Measurements from ENCODE around the gene SH3BP5L. TPM values are rescaled to one million over a fixed set of nuclear protein-coding genes. Genes with fewer than 3 reads are reported as not detected.

The SH3BP5L gene
- total and polyA plus RNA-seq, 2 of the 4 experiments (the other 2 are of a cell fraction), result 23.3 to 35.9 TPM

DNA sequence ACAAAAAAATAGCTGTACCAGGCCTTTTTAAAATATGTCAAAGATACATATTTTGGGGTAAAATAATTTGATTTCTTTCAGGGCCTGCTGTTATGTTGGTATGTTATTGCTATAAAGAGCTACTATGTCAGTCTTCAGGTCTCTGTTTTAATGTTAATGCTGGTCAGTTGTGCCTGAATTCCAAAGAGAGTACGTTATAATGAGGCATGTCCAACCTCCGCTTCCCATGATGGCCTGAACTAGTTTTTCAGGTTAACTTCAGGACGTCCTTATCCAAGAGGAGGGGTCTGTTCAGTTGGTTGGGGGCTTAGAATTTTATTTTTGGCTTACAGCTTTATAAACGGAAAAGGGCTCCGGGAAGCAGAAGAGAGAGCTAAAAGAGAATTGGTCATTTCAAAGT is 35.3 kb downstream of the SH3BP5L start:
- H2BK15ac ChIP-seq (ENCODE audit: low read depth, low read length), result no peak overlapping the region
- in situ Hi-C loops (cut with MboI; ENCODE audit: low sequenced_read_pairs) (no loop called here), intact Hi-C loops (cut with micrococcal nuclease) (no loop called here), dilution Hi-C loops (cut with HindIII; ENCODE audit: low sequenced_read_pairs, unreplicated experiment) (no loop called here)
- no peak overlapping the region for H2BK20ac ChIP-seq (ENCODE audit: low read depth, low read length)
- H2AK5ac ChIP-seq (ENCODE audit: low read depth, low read length), result no peak overlapping the region
- no TSS peak for BruUV-seq (replicated peaks)
- no peak overlapping the region for H2BK5ac ChIP-seq (ENCODE audit: low read depth, low read length, poor library complexity, severe bottlenecking)
- H3K4me3 ChIP-seq (ENCODE audit: insufficient read depth, low read depth, low read length), result no peak overlapping the region
- ATAC-seq (ENCODE audit: low read depth) (no peak), DNase-seq (no peak)
- no peak overlapping the region for H3K23ac ChIP-seq (ENCODE audit: low read depth, low read length)
- no peak overlapping the region for H3K4me2 ChIP-seq (ENCODE audit: low read depth, low read length)
- WGBS, 2 experiments (ENCODE audit: extremely low coverage in 2 of 2, insufficient read length in 1 of 2), result no CpG with 5 or more reads among the region's 5 CpGs
- no peak overlapping the region for H3K14ac ChIP-seq (replicated peaks; ENCODE audit: low read depth, low read length)
- H4K20me1 ChIP-seq (ENCODE audit: insufficient read depth, low read length), result no peaks in the 10 kb centered on the region
- no peak overlapping the region for H2AFZ ChIP-seq (replicated peaks; ENCODE audit: low read length, poor library complexity)
- no peak overlapping the region for H3K27ac ChIP-seq (ENCODE audit: insufficient read depth, low read length)
- no peak overlapping the region for H3K4ac ChIP-seq (ENCODE audit: low read depth, low read length)
- H4K8ac ChIP-seq (ENCODE audit: low read depth in 2 of 2, low read length in 2 of 2), result no peak overlapping the region
- POLR2A ChIA-PET (ENCODE audit: unreplicated experiment), result no interaction called here
- TF ChIP-seq, protein P1, sequence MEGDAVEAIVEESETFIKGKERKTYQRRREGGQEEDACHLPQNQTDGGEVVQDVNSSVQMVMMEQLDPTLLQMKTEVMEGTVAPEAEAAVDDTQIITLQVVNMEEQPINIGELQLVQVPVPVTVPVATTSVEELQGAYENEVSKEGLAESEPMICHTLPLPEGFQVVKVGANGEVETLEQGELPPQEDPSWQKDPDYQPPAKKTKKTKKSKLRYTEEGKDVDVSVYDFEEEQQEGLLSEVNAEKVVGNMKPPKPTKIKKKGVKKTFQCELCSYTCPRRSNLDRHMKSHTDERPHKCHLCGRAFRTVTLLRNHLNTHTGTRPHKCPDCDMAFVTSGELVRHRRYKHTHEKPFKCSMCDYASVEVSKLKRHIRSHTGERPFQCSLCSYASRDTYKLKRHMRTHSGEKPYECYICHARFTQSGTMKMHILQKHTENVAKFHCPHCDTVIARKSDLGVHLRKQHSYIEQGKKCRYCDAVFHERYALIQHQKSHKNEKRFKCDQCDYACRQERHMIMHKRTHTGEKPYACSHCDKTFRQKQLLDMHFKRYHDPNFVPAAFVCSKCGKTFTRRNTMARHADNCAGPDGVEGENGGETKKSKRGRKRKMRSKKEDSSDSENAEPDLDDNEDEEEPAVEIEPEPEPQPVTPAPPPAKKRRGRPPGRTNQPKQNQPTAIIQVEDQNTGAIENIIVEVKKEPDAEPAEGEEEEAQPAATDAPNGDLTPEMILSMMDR (conservative IDR thresholded peaks at IDR 0.05; ENCODE audit: low read depth, low read length), result no peak
- TF ChIP-seq FOS (IDR thresholded peaks at IDR 0.05; ENCODE audit: low read depth, low read length) (no peak), BHLHE40 (IDR thresholded peaks at IDR 0.05; ENCODE audit: low read depth, low read length) (no peak), MAFK (IDR thresholded peaks at IDR 0.05; ENCODE audit: low read depth, low read length) (no peak), MXI1 (IDR thresholded peaks at IDR 0.05; ENCODE audit: borderline replicate concordance, low read depth, low read length) (no peak), CEBPB (IDR thresholded peaks at IDR 0.05; ENCODE audit: low read depth, low read length) (no peak), NFE2L2 (IDR thresholded peaks at IDR 0.05; ENCODE audit: low read depth, low read length) (no peak), SMC3 (IDR thresholded peaks at IDR 0.05; ENCODE audit: low read depth, low read length) (no peak)
- TF ChIP-seq, protein P2, sequence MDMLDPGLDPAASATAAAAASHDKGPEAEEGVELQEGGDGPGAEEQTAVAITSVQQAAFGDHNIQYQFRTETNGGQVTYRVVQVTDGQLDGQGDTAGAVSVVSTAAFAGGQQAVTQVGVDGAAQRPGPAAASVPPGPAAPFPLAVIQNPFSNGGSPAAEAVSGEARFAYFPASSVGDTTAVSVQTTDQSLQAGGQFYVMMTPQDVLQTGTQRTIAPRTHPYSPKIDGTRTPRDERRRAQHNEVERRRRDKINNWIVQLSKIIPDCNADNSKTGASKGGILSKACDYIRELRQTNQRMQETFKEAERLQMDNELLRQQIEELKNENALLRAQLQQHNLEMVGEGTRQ (IDR thresholded peaks at IDR 0.05; ENCODE audit: low read depth, low read length), result no peak
- TF ChIP-seq, protein P3, sequence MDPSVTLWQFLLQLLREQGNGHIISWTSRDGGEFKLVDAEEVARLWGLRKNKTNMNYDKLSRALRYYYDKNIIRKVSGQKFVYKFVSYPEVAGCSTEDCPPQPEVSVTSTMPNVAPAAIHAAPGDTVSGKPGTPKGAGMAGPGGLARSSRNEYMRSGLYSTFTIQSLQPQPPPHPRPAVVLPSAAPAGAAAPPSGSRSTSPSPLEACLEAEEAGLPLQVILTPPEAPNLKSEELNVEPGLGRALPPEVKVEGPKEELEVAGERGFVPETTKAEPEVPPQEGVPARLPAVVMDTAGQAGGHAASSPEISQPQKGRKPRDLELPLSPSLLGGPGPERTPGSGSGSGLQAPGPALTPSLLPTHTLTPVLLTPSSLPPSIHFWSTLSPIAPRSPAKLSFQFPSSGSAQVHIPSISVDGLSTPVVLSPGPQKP (IDR thresholded peaks at IDR 0.05; ENCODE audit: borderline replicate concordance, low read depth, low read length), result no peak
- H3K79me1 ChIP-seq (ENCODE audit: low read depth in 1 of 2, low read length in 2 of 2), result no peaks in the 10 kb centered on the region
- H3K56ac ChIP-seq (ENCODE audit: extremely low read depth, insufficient read depth, low read length), result no peak overlapping the region
- no peak overlapping the region for H4K91ac ChIP-seq (ENCODE audit: insufficient read depth, low read depth, low read length)
- no peak overlapping the region for H3K18ac ChIP-seq (ENCODE audit: low read depth, low read length)
- no peak overlapping the region for H2BK120ac ChIP-seq (ENCODE audit: low read depth, low read length)
- no peak overlapping the region for H3K9ac ChIP-seq (ENCODE audit: low read depth, low read length)
- no peak overlapping the region for H4K5ac ChIP-seq (ENCODE audit: low read depth, low read length)
- H3K4me1 ChIP-seq (ENCODE audit: control insufficient read depth, insufficient read depth, low read length), result no peaks in the 10 kb centered on the region
- H3K9me3 ChIP-seq (ENCODE audit: control insufficient read depth, insufficient read depth, low read length), result no peaks in the 10 kb centered on the region
- H3K36me3 ChIP-seq (ENCODE audit: control insufficient read depth, insufficient read depth, low read length), result no peaks in the 10 kb centered on the region
- H3K27me3 ChIP-seq (ENCODE audit: control insufficient read depth, insufficient read depth, low read length), result no peaks in the 10 kb centered on the region
- CTCF ChIA-PET, result no interaction called here
- H3K9me1 ChIP-seq (ENCODE audit: insufficient read depth, low read length), result no peaks in the 10 kb centered on the region
- no peak overlapping the region for H2AK9ac ChIP-seq (replicated peaks; ENCODE audit: low read depth, low read length, poor library complexity)

Data from IMR-90 (cell line).